Liver (tissue), 9 donors: ENCODE measurements around the gene PAMR1. TPM values are rescaled to one million over a fixed set of nuclear protein-coding genes. Genes with fewer than 3 reads are reported as not detected.

Experiments used
- DNase-seq: peaks from one replicate; pipeline ENCODE4 v3.0.0-alpha.2; 2017; ENCODE audit warnings: low spot score
- H3K27ac ChIP-seq, 2 donors: one replicate each; pipeline ENCODE4 v1.7.0; 2013; ENCODE audit warnings: inconsistent platforms in 2 of 2, low read length in 2 of 2, control low read depth in 1 of 2, low read depth in 1 of 2, mild to moderate bottlenecking in 1 of 2
- H3K27me3 ChIP-seq, 4 donors: one replicate each; pipeline versions ENCODE4 v1.6.1 to v1.7.0; 2013; ENCODE audit warnings: low read length in 3 of 4, inconsistent platforms in 1 of 4, mild to moderate bottlenecking in 1 of 4, moderate library complexity in 1 of 4; ENCODE audit not compliant: control insufficient read depth in 4 of 4, insufficient read depth in 4 of 4
- H3K36me3 ChIP-seq, 4 donors: one replicate each; pipeline versions ENCODE4 v1.6.1 to v1.7.0; 2013; ENCODE audit warnings: low read length in 3 of 4, mild to moderate bottlenecking in 3 of 4, low read depth in 1 of 4, moderate library complexity in 1 of 4; ENCODE audit not compliant: control insufficient read depth in 4 of 4, insufficient read depth in 3 of 4
- H3K4me1 ChIP-seq, 4 donors: one replicate each; pipeline versions ENCODE4 v1.6.1 to v1.7.0; 2013; ENCODE audit warnings: low read length in 3 of 4, mild to moderate bottlenecking in 3 of 4, moderate library complexity in 1 of 4; ENCODE audit not compliant: control insufficient read depth in 4 of 4, insufficient read depth in 4 of 4
- H3K4me3 ChIP-seq, 3 donors: one replicate each; pipeline versions ENCODE4 v1.6.1 to v1.7.0; 2013; ENCODE audit warnings: low read length in 3 of 3, control low read depth in 1 of 3, low read depth in 1 of 3, mild to moderate bottlenecking in 1 of 3
- H3K9ac ChIP-seq, 2 donors: one replicate each; pipeline ENCODE4 v1.7.0; 2013; ENCODE audit warnings: low read length in 2 of 2, mild to moderate bottlenecking in 2 of 2, moderate library complexity in 2 of 2, control low read depth in 1 of 2, low read depth in 1 of 2
- H3K9me3 ChIP-seq, 4 donors: one replicate each; pipeline versions ENCODE4 v1.6.1 to v1.7.0; 2013; ENCODE audit warnings: low read length in 3 of 4; ENCODE audit not compliant: control insufficient read depth in 4 of 4
- EGR1 ChIP-seq, 2 donors: IDR thresholded peaks; 2 replicates each; pipeline ENCODE4 v1.6.1; 2016 to 2018; ENCODE audit warnings: antibody characterized with exemption in 2 of 2, low read depth in 2 of 2
- FOXA1 ChIP-seq: IDR thresholded peaks from 2 replicates; pipeline ENCODE4 v1.6.1; 2016; ENCODE audit warnings: antibody characterized with exemption
- FOXA2 ChIP-seq: IDR thresholded peaks from 2 replicates; pipeline ENCODE4 v1.6.1; 2016; ENCODE audit warnings: antibody characterized with exemption
- GABPA ChIP-seq, 2 donors: IDR thresholded peaks in 1 of 2; conservative IDR thresholded peaks in 1 of 2; 2 replicates each; pipeline ENCODE4 v1.6.1; 2016; ENCODE audit warnings: antibody characterized with exemption in 2 of 2, mild to moderate bottlenecking in 1 of 2, moderate library complexity in 1 of 2
- HNF4A ChIP-seq, 2 donors: conservative IDR thresholded peaks; 2 replicates each; pipeline ENCODE4 v1.6.1; 2016; ENCODE audit warnings: antibody characterized with exemption in 2 of 2, mild to moderate bottlenecking in 2 of 2
- HNF4G ChIP-seq: IDR thresholded peaks from 2 replicates; pipeline ENCODE4 v1.6.1; 2016; ENCODE audit warnings: antibody characterized with exemption
- JUND ChIP-seq, 2 donors: IDR thresholded peaks; 2 replicates each; pipeline ENCODE4 v1.6.1; 2016; ENCODE audit warnings: antibody characterized with exemption in 2 of 2
- NR2F2 ChIP-seq: IDR thresholded peaks from 2 replicates; pipeline ENCODE4 v1.6.1; 2016; ENCODE audit warnings: antibody characterized with exemption
- RAD21 ChIP-seq, 2 donors: IDR thresholded peaks; 2 replicates each; pipeline ENCODE4 v1.6.1; 2016; ENCODE audit warnings: antibody characterized with exemption in 2 of 2, mild to moderate bottlenecking in 2 of 2
- SP1 ChIP-seq: IDR thresholded peaks from 2 replicates; pipeline ENCODE4 v1.6.1; 2018; ENCODE audit warnings: antibody characterized with exemption, mild to moderate bottlenecking
- TAF1 ChIP-seq: conservative IDR thresholded peaks from 2 replicates; pipeline ENCODE4 v1.6.1; 2016; ENCODE audit warnings: antibody characterized with exemption, mild to moderate bottlenecking
- YY1 ChIP-seq: IDR thresholded peaks from 2 replicates; pipeline ENCODE4 v1.6.1; 2016; ENCODE audit warnings: antibody characterized with exemption, mild to moderate bottlenecking
- WGBS: extraction: QIAGEN DNeasy Blood & Tissue Kit; methylation state at CpG from one replicate; pipeline ENCODE4 v1.1.7; 2013; 5-methylcytosine and 5-hydroxymethylcytosine counted together
- polyA plus RNA-seq, 2 donors: library from polyadenylated mRNA; stranded (reverse) in 1 of 2; unstranded in 1 of 2; fragments of 200-250 nt in 1 of 2; fragments of >200 nt in 1 of 2; fragmentation: Nextera tagmentation in 1 of 2; extraction: Ambion mirVana in 1 of 2; gene quantifications; one replicate each; pipeline versions ENCODE4 v1.2.1 to v1.2.3, GENCODE V29; 2013 to 2015
- total RNA-seq, 2 donors: library from RNA; depleted of rRNA; stranded (reverse); fragments of >200 nt; gene quantifications; one replicate each; pipeline ENCODE4 v1.2.3, GENCODE V29; 2014
- TF ChIP-seq, protein P1 (sequence below): IDR thresholded peaks from 2 replicates; pipeline ENCODE4 v1.6.1; 2016; ENCODE audit warnings: antibody characterized with exemption
- TF ChIP-seq, protein P2 (sequence below): fragments of 150-350 bp; IDR thresholded peaks from 2 replicates; pipeline ENCODE4 v1.5.1; 2017; ENCODE audit warnings: improper control_type of control experiment, low read depth, low read length; ENCODE audit not compliant: missing input control
- TF ChIP-seq, protein P3 (sequence below): IDR thresholded peaks from 2 replicates; pipeline ENCODE4 v1.6.1; 2016; ENCODE audit warnings: antibody characterized with exemption
- TF ChIP-seq, protein P4 (sequence below): IDR thresholded peaks from 2 replicates; pipeline ENCODE4 v1.6.1; 2016; ENCODE audit warnings: antibody characterized with exemption
- TF ChIP-seq, protein P5 (sequence below): IDR thresholded peaks from 2 replicates; pipeline ENCODE4 v1.6.1; 2016; ENCODE audit warnings: antibody characterized with exemption, mild to moderate bottlenecking
- donor health status: healthy.
- donor health status: healthy.
- donor health status: healthy.
- donor health status: healthy.
- donor health status: healthy.

Gene PAMR1
- total and polyA plus RNA-seq, 4 donors, result 2.0 to 5.0 (median 2.8) TPM

DNA sequence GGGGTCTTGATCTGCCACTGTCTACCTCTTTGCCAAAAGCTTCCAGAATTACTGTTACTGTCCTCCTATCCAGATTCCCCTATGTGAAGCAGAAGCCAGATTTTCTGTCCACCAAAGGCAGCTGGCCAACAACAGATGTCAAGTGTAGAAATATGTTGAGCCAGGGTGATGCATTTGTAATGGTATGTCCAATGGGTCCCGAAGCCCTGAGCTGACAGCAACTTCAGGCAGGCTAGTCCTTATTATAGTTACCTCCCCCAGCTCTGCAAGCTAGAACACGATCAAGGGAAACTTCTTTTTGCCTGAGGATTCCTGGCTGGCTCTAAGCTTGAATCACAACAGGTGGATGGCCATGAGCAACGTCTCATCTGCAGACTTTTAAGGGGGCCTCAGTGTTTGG lies 10.2 kb downstream of the PAMR1 start:
- WGBS, result 57% methylated on average over 3 of the region's 3 CpGs
- TF ChIP-seq NR2F2 (no peak), TAF1 (no peak), HNF4G (no peak), RAD21 (IDR thresholded peaks at IDR 0.05) (no peak), EGR1 (IDR thresholded peaks at IDR 0.05; ENCODE audit: low read depth in 2 of 2) (no peak), YY1 (no peak), HNF4A (conservative IDR thresholded peaks at IDR 0.05) (no peak), GABPA (IDR thresholded peaks at IDR 0.05 in 1 of 2, conservative IDR thresholded peaks at IDR 0.05 in 1 of 2) (no peak), FOXA1 (no peak), JUND (IDR thresholded peaks at IDR 0.05) (no peak), SP1 (no peak)
- TF ChIP-seq, protein P1, sequence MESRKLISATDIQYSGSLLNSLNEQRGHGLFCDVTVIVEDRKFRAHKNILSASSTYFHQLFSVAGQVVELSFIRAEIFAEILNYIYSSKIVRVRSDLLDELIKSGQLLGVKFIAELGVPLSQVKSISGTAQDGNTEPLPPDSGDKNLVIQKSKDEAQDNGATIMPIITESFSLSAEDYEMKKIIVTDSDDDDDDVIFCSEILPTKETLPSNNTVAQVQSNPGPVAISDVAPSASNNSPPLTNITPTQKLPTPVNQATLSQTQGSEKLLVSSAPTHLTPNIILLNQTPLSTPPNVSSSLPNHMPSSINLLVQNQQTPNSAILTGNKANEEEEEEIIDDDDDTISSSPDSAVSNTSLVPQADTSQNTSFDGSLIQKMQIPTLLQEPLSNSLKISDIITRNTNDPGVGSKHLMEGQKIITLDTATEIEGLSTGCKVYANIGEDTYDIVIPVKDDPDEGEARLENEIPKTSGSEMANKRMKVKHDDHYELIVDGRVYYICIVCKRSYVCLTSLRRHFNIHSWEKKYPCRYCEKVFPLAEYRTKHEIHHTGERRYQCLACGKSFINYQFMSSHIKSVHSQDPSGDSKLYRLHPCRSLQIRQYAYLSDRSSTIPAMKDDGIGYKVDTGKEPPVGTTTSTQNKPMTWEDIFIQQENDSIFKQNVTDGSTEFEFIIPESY, result no peak
- TF ChIP-seq, protein P2, sequence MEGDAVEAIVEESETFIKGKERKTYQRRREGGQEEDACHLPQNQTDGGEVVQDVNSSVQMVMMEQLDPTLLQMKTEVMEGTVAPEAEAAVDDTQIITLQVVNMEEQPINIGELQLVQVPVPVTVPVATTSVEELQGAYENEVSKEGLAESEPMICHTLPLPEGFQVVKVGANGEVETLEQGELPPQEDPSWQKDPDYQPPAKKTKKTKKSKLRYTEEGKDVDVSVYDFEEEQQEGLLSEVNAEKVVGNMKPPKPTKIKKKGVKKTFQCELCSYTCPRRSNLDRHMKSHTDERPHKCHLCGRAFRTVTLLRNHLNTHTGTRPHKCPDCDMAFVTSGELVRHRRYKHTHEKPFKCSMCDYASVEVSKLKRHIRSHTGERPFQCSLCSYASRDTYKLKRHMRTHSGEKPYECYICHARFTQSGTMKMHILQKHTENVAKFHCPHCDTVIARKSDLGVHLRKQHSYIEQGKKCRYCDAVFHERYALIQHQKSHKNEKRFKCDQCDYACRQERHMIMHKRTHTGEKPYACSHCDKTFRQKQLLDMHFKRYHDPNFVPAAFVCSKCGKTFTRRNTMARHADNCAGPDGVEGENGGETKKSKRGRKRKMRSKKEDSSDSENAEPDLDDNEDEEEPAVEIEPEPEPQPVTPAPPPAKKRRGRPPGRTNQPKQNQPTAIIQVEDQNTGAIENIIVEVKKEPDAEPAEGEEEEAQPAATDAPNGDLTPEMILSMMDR, result no peak
- TF ChIP-seq, protein P3, sequence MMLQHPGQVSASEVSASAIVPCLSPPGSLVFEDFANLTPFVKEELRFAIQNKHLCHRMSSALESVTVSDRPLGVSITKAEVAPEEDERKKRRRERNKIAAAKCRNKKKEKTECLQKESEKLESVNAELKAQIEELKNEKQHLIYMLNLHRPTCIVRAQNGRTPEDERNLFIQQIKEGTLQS, result no peak
- TF ChIP-seq, protein P4, sequence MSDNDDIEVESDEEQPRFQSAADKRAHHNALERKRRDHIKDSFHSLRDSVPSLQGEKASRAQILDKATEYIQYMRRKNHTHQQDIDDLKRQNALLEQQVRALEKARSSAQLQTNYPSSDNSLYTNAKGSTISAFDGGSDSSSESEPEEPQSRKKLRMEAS, result no peak
- TF ChIP-seq, protein P5, sequence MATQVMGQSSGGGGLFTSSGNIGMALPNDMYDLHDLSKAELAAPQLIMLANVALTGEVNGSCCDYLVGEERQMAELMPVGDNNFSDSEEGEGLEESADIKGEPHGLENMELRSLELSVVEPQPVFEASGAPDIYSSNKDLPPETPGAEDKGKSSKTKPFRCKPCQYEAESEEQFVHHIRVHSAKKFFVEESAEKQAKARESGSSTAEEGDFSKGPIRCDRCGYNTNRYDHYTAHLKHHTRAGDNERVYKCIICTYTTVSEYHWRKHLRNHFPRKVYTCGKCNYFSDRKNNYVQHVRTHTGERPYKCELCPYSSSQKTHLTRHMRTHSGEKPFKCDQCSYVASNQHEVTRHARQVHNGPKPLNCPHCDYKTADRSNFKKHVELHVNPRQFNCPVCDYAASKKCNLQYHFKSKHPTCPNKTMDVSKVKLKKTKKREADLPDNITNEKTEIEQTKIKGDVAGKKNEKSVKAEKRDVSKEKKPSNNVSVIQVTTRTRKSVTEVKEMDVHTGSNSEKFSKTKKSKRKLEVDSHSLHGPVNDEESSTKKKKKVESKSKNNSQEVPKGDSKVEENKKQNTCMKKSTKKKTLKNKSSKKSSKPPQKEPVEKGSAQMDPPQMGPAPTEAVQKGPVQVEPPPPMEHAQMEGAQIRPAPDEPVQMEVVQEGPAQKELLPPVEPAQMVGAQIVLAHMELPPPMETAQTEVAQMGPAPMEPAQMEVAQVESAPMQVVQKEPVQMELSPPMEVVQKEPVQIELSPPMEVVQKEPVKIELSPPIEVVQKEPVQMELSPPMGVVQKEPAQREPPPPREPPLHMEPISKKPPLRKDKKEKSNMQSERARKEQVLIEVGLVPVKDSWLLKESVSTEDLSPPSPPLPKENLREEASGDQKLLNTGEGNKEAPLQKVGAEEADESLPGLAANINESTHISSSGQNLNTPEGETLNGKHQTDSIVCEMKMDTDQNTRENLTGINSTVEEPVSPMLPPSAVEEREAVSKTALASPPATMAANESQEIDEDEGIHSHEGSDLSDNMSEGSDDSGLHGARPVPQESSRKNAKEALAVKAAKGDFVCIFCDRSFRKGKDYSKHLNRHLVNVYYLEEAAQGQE, result no peak
- Histone ChIP-seq H3K9me3 (no peaks in the 10 kb centered on the region), H3K36me3 (no peaks in the 10 kb centered on the region), H3K9ac (no peak overlapping the region), H3K4me1 (no peaks in the 10 kb centered on the region), H3K27me3 (peaks cover 0 to 4% (median 1%) of the 10 kb centered on the region in 4 donors), H3K27ac (no peak overlapping the region), H3K4me3 (no peak overlapping the region)
- DNase-seq, result no peak

DNA sequence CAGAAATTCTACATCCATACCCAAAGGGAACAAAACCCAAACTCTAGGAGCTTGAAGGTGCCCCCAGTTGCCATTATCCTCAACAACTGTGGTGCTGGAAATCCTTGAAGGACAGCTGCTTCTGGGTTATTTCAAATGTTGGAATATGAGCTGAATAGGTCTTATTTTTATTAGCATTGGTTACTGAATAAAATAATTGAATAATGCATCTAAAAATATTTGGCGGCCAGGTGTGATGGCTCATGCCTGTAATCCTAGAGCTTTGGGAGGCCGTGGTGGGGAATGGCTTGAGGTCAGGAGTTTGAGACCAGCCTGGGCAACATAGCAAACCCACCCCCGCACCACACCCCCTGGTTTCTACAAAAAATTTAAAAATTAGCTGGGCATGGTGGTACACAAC lies 10.9 kb downstream of the PAMR1 start:
- Histone ChIP-seq H3K36me3 (no peaks in the 10 kb centered on the region), H3K4me3 (no peak overlapping the region), H3K9ac (no peak overlapping the region), H3K9me3 (no peaks in the 10 kb centered on the region), H3K27me3 (peaks cover 0 to 6% (median 2%) of the 10 kb centered on the region in 4 donors), H3K27ac (no peak overlapping the region), H3K4me1 (no peaks in the 10 kb centered on the region)
- no peak for DNase-seq
- 80% methylated on average over 3 of the region's 3 CpGs for WGBS
- TF ChIP-seq SP1 (no peak), FOXA2 (no peak)
- TF ChIP-seq, protein P2, result no peak
